GM21390 (cell line): Measurements from ENCODE around the gene SLC12A5.
"Not testable (repeated sequence)": the region's sequence is repeated elsewhere in the genome, so short reads cannot be mapped to it uniquely, and the experiment has no call there.

Experiments
- ATAC-seq: cut with Tn5 transposase; IDR thresholded peaks from one replicate; pipeline ENCODE4 v1.9.1; 2021; ENCODE audit not compliant: unreplicated experiment

SLC12A5 gene

GRCh38 chr20:46076806-46077205, 47.8 kb downstream of the SLC12A5 start:
- no peak for ATAC-seq

GRCh38 chr20:46077642-46078305, 48.8 kb downstream of the SLC12A5 start:
- ATAC-seq, result no peak

DNA sequence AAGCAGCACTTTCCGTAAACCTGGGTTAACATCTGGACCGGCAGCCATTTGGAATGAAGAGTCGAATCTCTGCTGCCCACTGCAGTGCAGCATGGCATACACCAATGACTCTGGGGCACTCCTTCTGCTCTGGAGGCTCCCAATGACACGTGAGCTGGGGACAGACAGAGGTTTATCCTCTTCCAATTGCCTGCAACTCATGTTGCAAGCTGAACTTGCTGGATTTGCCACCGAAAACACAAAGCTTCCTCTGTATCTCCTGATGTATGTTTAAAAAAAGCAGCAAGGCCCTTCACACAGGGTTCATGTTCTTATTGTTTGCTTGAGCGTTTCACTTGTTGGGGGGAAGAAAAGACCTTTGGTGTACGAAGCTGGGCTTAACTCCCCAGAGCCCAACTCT, 49.9 kb downstream of the SLC12A5 start:
- ATAC-seq, result no peak

DNA sequence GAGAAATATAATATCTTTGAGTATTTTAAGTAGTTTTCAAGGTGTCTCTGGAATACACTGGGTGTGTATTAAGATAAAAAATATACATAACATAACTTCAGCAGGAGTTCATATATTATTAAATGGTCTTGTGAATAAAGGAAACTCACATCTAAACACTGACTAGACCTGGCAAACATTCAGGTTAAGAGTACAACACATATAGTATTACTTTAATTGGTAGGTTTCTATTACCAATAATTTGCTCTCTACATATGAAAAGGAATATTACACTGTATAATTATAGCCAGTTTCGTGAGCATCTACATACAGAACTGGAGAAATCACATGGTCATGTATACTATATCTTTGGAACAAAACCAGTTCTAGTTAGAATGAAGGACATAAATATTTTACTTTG, 52.1 kb downstream of the SLC12A5 start:
- no peak for ATAC-seq

- no peak for ATAC-seq
These were observed 54.1 kb downstream of the SLC12A5 start for GRCh38 chr20:46083101-46083500.

GRCh38 chr20:46083531-46084061, 54.6 kb downstream of the SLC12A5 start:
- ATAC-seq, result no peak

GRCh38 chr20:46084805-46085178, 55.8 kb downstream of the SLC12A5 start:
- no peak for ATAC-seq

DNA sequence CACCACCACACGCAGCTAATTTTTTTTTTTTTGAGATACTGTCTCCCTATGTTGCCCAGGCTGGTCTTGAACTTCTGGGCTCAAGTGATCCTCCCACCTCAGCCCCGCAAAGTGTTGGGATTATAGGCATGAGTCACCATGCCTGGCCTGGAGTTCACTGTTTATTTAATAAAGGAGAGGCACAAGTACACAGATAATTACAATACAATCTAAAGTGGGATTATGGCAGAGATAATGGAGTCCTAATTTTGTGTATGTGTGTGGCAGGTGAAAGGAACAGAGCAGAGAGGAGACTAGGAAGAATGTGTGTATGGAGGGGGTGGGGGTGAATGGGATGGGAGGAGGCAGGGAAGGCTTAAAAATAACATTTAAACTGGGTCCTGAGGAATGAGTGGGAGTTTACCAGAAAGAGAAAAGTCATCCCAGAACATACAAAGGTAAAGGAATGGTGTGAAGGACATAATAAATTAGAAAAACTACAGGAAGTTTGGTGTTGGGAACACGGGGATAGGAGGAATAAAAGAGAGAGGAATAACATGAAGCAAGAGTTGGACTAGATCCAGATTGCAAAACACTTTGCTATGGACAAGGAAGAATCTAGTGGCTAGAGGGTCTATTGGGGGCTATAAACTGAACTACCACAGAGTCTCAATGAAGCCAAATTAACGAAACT, 56.3 kb downstream of the SLC12A5 start:
- ATAC-seq, result no peak

- ATAC-seq, result no peak
These were observed 58.1 kb downstream of the SLC12A5 start for GRCh38 chr20:46087161-46087560.

DNA sequence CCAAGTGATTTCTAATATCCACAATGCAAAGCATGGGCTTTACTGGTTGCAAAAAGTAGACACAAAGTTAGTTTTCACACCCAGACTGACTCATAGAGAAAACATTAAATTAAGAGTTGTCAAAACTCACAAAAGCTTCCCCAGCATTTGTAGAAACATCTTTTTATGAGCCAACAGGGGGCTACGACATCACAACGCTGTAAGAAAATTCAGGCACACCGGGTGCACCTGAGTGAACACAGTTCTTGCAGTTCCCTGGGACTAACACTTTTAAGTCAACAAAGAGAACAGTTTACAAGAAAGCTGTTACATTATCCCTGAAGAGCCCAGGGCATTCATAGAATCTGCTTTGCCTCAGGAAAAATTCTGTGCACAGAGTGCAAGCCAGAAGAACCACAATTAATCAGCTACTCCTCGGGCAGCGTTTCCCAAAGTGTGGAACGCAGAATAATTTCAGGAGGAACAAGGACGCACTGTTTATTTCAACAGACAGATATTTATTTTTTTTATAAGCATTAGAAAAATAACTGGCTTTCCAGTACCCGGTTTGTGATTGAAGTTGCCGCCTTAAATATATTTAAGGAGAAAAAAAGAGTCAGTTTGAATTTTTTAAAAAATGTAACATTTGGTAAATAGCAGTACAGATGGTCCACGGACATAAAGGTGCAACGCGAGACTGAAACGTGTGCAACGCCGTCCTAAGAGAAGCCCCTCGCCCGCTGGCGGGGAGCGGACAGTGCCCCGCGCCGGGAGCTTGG, 59.6 kb downstream of the SLC12A5 start:
- no peak for ATAC-seq

DNA sequence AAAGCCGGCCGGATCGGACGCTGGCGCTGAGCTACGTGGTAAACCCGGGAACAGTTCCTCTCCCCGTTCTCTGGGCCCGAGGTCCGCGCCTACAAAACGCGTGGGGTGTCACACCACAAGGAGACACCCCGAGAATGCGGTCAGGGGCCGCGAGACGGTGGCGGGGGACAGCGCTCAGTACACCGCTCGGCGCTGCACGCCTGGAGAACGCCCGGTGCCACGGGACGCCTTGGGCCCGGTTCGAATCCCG, 60.1 kb downstream of the SLC12A5 start:
- ATAC-seq, result peak; percentile 16

- peak; percentile 81 for ATAC-seq
These were observed 60.7 kb downstream of the SLC12A5 start, which contains the start of gene NCOA5 for GRCh38 chr20:46089417-46090388. TSS of gene NCOA5 (minus strand) at chr20:46089962. CDS start at chr20:46079424, 10,538 bp downstream.

GRCh38 chr20:46091622-46092535, 62.9 kb downstream of the SLC12A5 start:
- ATAC-seq, result not testable (repeated sequence)

DNA sequence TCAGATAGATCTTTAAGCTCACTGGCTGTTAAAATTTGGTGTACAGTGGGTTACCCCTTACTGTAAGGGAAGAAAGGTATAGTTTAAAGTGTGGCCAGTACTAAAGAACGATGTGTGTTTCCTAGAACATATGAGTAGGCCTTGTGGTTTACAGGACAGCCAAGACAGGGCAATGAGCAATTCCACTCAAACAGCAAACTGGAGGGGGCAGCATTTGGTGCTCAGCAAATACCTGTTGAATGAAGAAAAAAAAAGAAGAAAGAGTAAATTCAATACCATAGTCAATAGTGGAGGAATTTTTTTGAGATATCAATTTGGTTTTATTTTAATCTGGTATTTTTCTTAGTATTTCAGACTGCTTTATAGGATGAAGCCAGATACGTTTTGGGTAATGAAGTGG, 64.5 kb downstream of the SLC12A5 start:
- no peak for ATAC-seq

GRCh38 chr20:46099491-46100287, 70.7 kb downstream of the SLC12A5 start:
- ATAC-seq, result no peak

GRCh38 chr20:46100444-46100843, 71.4 kb downstream of the SLC12A5 start:
- ATAC-seq, result not testable (repeated sequence)

DNA sequence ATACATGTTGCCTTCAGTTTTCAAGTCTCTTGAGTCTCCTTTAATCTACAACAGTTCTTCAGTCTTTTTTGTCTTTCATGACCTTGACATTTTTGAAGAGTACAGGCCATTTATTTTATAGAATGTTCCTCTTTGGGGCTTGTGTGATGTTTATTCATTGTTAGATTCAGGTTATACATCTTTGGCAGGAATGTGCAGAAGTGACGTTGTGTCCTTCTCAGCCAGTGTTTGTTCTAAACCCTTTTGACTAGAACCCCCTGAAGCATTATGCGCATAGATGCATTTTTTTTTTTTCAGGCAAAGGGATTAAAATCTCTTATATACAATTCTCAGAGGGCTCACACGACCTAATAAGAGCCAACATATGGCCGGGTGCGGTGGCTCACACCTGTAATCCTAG, 72.0 kb downstream of the SLC12A5 start:
- no peak for ATAC-seq

GRCh38 chr20:46101957-46102356, 72.9 kb downstream of the SLC12A5 start:
- ATAC-seq, result no peak

DNA sequence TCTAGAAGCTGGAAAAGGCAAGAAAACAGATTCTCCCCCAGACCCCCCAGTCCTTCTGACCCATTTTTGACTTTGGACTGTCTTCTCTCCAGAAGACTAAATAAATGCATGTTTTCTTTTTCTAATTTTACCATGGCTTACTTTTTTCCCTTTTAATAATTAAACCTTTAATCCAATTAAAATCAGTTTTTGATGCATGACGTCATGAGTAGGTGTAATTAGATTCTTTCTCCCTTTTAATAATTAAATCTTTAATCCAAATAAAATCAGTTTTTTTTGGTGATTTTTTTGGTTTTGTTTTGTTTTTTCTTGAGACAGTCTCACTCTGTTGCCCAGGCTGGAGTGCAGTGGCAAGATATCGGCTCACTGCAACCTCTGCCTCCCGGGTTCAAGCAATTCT, 73.9 kb downstream of the SLC12A5 start:
- ATAC-seq, result no peak
